GM23338 (cell line): ENCODE measurements around the gene TNFRSF19. TPM values are rescaled to one million over a fixed set of nuclear protein-coding genes. Genes with fewer than 3 reads are reported as not detected.

Source experiments
- ATAC-seq: fragments of 200-7000 bp; cut with Tn5 transposase; 3 replicates; pipeline ENCODE4 v1.9.1; 2020
- DNase-seq: peaks from one replicate; pipeline ENCODE4 v3.0.0-alpha.2; 2015; ENCODE audit warnings: low spot score
- H2AFZ ChIP-seq: fragments of 200-600 bp; sonication (generic); 2 replicates; pipeline ENCODE4 v1.8.0; 2016; ENCODE audit warnings: antibody characterized with exemption, mild to moderate bottlenecking, moderate library complexity
- H3F3A ChIP-seq: fragments of 200-600 bp; sonication (generic); replicated peaks from 2 replicates; pipeline ENCODE4 v1.8.0; 2017; ENCODE audit warnings: antibody characterized with exemption, mixed run types, low read depth
- H3K27ac ChIP-seq: fragments of 200-600 bp; sonication (generic); 2 replicates; pipeline ENCODE4 v1.6.1; 2016; ENCODE audit warnings: low read depth
- H3K27me3 ChIP-seq: fragments of 200-600 bp; sonication (generic); 2 replicates; pipeline ENCODE4 v1.8.0; 2016; ENCODE audit warnings: mild to moderate bottlenecking, mixed run types, moderate library complexity; ENCODE audit not compliant: insufficient read depth
- H3K36me3 ChIP-seq: fragments of 200-600 bp; sonication (generic); 2 replicates; pipeline ENCODE4 v1.8.0; 2016; ENCODE audit warnings: mild to moderate bottlenecking; ENCODE audit not compliant: insufficient read depth
- H3K4me1 ChIP-seq: fragments of 200-600 bp; sonication (generic); 2 replicates; pipeline ENCODE4 v1.8.0; 2016; ENCODE audit warnings: mild to moderate bottlenecking, moderate library complexity; ENCODE audit not compliant: insufficient read depth
- H3K4me2 ChIP-seq: fragments of 200-600 bp; sonication (generic); 2 replicates; pipeline ENCODE4 v1.7.1; 2017; ENCODE audit warnings: mixed run types
- H3K4me3 ChIP-seq: fragments of 200-600 bp; sonication (generic); 2 replicates; pipeline ENCODE4 v1.6.1; 2016; ENCODE audit warnings: mixed run types
- H3K79me2 ChIP-seq: fragments of 200-600 bp; sonication (generic); replicated peaks from 2 replicates; pipeline ENCODE4 v1.8.0; 2017; ENCODE audit warnings: mild to moderate bottlenecking; ENCODE audit not compliant: insufficient read depth
- H3K9me2 ChIP-seq: fragments of 200-600 bp; sonication (generic); 2 replicates; pipeline ENCODE4 v1.8.0; 2017; ENCODE audit not compliant: insufficient read depth
- H4K20me1 ChIP-seq: fragments of 200-600 bp; sonication (generic); replicated peaks from 2 replicates; pipeline ENCODE4 v1.8.0; 2017; ENCODE audit warnings: mild to moderate bottlenecking; ENCODE audit not compliant: insufficient read depth
- H3K27ac Mint-ChIP-seq: 2 replicates; pipeline ENCODE4 v1.8.0; 2020; ENCODE audit warnings: inconsistent platforms, mild to moderate bottlenecking, moderate library complexity, mixed read lengths
- H3K27me3 Mint-ChIP-seq: 3 replicates; pipeline ENCODE4 v1.8.0; 2022; ENCODE audit warnings: low read depth, mild to moderate bottlenecking, moderate library complexity, mixed read lengths, inconsistent platforms; ENCODE audit not compliant: insufficient read depth, poor library complexity
- H3K36me3 Mint-ChIP-seq: 3 replicates; pipeline ENCODE4 v1.8.0; 2021; ENCODE audit warnings: low read depth, mild to moderate bottlenecking, inconsistent platforms, moderate library complexity, mixed read lengths
- H3K4me1 Mint-ChIP-seq: 3 replicates; pipeline ENCODE4 v1.8.0; 2020; ENCODE audit warnings: mild to moderate bottlenecking, inconsistent platforms, mixed read lengths
- H3K4me3 Mint-ChIP-seq: 3 replicates; pipeline ENCODE4 v1.8.0; 2021; ENCODE audit warnings: moderate library complexity, mild to moderate bottlenecking, inconsistent platforms, mixed read lengths
- H3K9me3 Mint-ChIP-seq: 3 replicates; pipeline ENCODE4 v1.8.0; 2020; ENCODE audit warnings: moderate library complexity, mild to moderate bottlenecking, inconsistent platforms, mixed read lengths
- CREB1 ChIP-seq: fragments of 250-450 bp; sonication (Bioruptor Pico); IDR thresholded peaks from 2 replicates; pipeline ENCODE4 v1.5.0; 2020; ENCODE audit warnings: low read depth, mild to moderate bottlenecking, moderate library complexity
- EZH2 ChIP-seq: fragments of 200-600 bp; sonication (generic); IDR thresholded peaks from one replicate; pipeline ENCODE4 v1.8.0; 2017; ENCODE audit warnings: antibody characterized with exemption, mild to moderate bottlenecking, low read depth; ENCODE audit not compliant: unreplicated experiment
- EZH2phosphoT487 ChIP-seq: fragments of 200-600 bp; sonication (generic); IDR thresholded peaks from one replicate; pipeline ENCODE4 v1.8.1; 2018; ENCODE audit warnings: antibody characterized with exemption; ENCODE audit not compliant: unreplicated experiment
- JUNB ChIP-seq: IDR thresholded peaks from one replicate; pipeline ENCODE4 v1.6.1; 2016; ENCODE audit warnings: antibody characterized with exemption; ENCODE audit not compliant: unreplicated experiment
- NANOG ChIP-seq: IDR thresholded peaks from 2 replicates; pipeline ENCODE4 v1.6.1; 2016; ENCODE audit warnings: antibody characterized with exemption, borderline replicate concordance
- POLR2AphosphoS5 ChIP-seq: IDR thresholded peaks from 2 replicates; pipeline ENCODE4 v1.6.1; 2016; ENCODE audit warnings: antibody characterized with exemption, low read depth
- STAT1 ChIP-seq: IDR thresholded peaks from one replicate; pipeline ENCODE4 v1.6.1; 2016; ENCODE audit warnings: antibody characterized with exemption; ENCODE audit not compliant: unreplicated experiment
- ZNF331 ChIP-seq: fragments of 250-450 bp; sonication (Bioruptor Pico); IDR thresholded peaks from 2 replicates; pipeline ENCODE4 v1.5.0; 2020; ENCODE audit warnings: low read depth, mild to moderate bottlenecking, moderate library complexity
- polyA plus RNA-seq: library from polyadenylated mRNA; unstranded; fragments of >200 nt; fragmentation: Nextera tagmentation; extraction: Ambion mirVana; gene quantifications from 2 replicates; pipeline ENCODE4 v1.2.1, GENCODE V29; 2016
- total RNA-seq: library from RNA; depleted of rRNA; stranded (reverse); fragments of >200 nt; shearing (Covaris generic); gene quantifications from 2 replicates; pipeline ENCODE4 v1.2.3, GENCODE V29; 2014
- TF ChIP-seq, protein P1 (sequence below), 2 experiments: fragments of 200-600 bp in 1 of 2; sonication (generic) in 1 of 2; conservative IDR thresholded peaks; 2 replicates each; pipeline versions ENCODE4 v1.5.1 to v1.6.1; 2016 to 2017; ENCODE audit warnings: antibody characterized with exemption in 2 of 2, low read depth in 2 of 2, mild to moderate bottlenecking in 2 of 2, moderate library complexity in 1 of 2
- TF ChIP-seq, protein P2 (sequence below): IDR thresholded peaks from one replicate; pipeline ENCODE4 v1.6.1; 2018; ENCODE audit warnings: antibody characterized with exemption; ENCODE audit not compliant: unreplicated experiment
- TF ChIP-seq, protein P3 (sequence below): IDR thresholded peaks from 2 replicates; pipeline ENCODE4 v1.6.1; 2016; ENCODE audit warnings: antibody characterized with exemption
- TF ChIP-seq, protein P4 (sequence below): fragments of 250-450 bp; sonication (Bioruptor Pico); IDR thresholded peaks from 2 replicates; pipeline ENCODE4 v1.5.0; 2020; ENCODE audit warnings: mild to moderate bottlenecking, moderate library complexity

The TNFRSF19 gene
- total and polyA plus RNA-seq, 2 experiments from 2014 or later, result 0.21 to 0.35 TPM

DNA sequence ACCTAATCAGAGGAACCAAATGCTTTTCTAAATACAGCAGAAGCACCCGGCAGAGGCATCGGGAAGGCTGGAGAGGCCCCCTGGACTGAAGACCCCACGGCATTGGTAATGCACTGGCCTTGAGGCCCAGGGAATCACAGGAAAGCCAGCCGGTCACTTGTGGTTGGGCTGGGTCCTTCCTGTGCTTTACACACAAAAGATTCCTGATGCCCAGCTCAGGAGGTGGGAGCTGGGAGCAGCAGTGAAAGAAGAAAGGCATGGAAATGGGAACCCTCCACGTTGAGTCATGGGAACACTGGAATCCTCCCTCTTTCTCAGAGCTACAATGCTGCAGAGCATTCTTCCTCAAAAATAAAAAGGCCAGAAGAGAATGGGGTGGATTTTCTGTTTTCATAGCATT lies 126.4 kb downstream of the TNFRSF19 start:
- Mint-ChIP-seq H3K36me3 (no peaks in the 10 kb centered on the region), H3K9me3 (no peaks in the 10 kb centered on the region; the same call in 2 of the 3 replicates), H3K4me3 (no peak overlapping the region), H3K27ac (no peak overlapping the region), H3K27me3 (no peaks in the 10 kb centered on the region), H3K4me1 (peaks cover 15% of the 10 kb centered on the region)
- Histone ChIP-seq H3K79me2 (no peaks in the 10 kb centered on the region), H3K4me3 (peak overlapping the region; percentile 54; the same call in 1 of the 2 replicates), H3K27ac (no peak overlapping the region), H2AFZ (peak overlapping the region; percentile 99), H3K36me3 (no peaks in the 10 kb centered on the region; the same call in 1 of the 2 replicates), H3F3A (no peaks in the 10 kb centered on the region), H3K4me1 (peaks cover 15% of the 10 kb centered on the region; the same call in 1 of the 2 replicates), H3K27me3 (no peaks in the 10 kb centered on the region), H4K20me1 (no peaks in the 10 kb centered on the region), H3K4me2 (peak overlapping the region; percentile 81), H3K9me2 (peaks cover 6% of the 10 kb centered on the region; the same call in 1 of the 2 replicates)
- TF ChIP-seq, protein P1, sequence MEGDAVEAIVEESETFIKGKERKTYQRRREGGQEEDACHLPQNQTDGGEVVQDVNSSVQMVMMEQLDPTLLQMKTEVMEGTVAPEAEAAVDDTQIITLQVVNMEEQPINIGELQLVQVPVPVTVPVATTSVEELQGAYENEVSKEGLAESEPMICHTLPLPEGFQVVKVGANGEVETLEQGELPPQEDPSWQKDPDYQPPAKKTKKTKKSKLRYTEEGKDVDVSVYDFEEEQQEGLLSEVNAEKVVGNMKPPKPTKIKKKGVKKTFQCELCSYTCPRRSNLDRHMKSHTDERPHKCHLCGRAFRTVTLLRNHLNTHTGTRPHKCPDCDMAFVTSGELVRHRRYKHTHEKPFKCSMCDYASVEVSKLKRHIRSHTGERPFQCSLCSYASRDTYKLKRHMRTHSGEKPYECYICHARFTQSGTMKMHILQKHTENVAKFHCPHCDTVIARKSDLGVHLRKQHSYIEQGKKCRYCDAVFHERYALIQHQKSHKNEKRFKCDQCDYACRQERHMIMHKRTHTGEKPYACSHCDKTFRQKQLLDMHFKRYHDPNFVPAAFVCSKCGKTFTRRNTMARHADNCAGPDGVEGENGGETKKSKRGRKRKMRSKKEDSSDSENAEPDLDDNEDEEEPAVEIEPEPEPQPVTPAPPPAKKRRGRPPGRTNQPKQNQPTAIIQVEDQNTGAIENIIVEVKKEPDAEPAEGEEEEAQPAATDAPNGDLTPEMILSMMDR (conservative IDR thresholded peaks at IDR 0.05; ENCODE audit: low read depth in 2 of 2), result no peak
- TF ChIP-seq EZH2, result no peak
- no peak for TF ChIP-seq STAT1
- TF ChIP-seq CREB1, result no peak
- no peak for TF ChIP-seq JUNB
- TF ChIP-seq, protein P2, sequence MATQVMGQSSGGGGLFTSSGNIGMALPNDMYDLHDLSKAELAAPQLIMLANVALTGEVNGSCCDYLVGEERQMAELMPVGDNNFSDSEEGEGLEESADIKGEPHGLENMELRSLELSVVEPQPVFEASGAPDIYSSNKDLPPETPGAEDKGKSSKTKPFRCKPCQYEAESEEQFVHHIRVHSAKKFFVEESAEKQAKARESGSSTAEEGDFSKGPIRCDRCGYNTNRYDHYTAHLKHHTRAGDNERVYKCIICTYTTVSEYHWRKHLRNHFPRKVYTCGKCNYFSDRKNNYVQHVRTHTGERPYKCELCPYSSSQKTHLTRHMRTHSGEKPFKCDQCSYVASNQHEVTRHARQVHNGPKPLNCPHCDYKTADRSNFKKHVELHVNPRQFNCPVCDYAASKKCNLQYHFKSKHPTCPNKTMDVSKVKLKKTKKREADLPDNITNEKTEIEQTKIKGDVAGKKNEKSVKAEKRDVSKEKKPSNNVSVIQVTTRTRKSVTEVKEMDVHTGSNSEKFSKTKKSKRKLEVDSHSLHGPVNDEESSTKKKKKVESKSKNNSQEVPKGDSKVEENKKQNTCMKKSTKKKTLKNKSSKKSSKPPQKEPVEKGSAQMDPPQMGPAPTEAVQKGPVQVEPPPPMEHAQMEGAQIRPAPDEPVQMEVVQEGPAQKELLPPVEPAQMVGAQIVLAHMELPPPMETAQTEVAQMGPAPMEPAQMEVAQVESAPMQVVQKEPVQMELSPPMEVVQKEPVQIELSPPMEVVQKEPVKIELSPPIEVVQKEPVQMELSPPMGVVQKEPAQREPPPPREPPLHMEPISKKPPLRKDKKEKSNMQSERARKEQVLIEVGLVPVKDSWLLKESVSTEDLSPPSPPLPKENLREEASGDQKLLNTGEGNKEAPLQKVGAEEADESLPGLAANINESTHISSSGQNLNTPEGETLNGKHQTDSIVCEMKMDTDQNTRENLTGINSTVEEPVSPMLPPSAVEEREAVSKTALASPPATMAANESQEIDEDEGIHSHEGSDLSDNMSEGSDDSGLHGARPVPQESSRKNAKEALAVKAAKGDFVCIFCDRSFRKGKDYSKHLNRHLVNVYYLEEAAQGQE, result no peak
- TF ChIP-seq POLR2AphosphoS5, result no peak
- TF ChIP-seq, protein P3, sequence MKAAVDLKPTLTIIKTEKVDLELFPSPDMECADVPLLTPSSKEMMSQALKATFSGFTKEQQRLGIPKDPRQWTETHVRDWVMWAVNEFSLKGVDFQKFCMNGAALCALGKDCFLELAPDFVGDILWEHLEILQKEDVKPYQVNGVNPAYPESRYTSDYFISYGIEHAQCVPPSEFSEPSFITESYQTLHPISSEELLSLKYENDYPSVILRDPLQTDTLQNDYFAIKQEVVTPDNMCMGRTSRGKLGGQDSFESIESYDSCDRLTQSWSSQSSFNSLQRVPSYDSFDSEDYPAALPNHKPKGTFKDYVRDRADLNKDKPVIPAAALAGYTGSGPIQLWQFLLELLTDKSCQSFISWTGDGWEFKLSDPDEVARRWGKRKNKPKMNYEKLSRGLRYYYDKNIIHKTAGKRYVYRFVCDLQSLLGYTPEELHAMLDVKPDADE, result no peak
- no peak for TF ChIP-seq EZH2phosphoT487
- no peak for TF ChIP-seq ZNF331 (CRISPR knock-in tag)
- TF ChIP-seq, protein P4, sequence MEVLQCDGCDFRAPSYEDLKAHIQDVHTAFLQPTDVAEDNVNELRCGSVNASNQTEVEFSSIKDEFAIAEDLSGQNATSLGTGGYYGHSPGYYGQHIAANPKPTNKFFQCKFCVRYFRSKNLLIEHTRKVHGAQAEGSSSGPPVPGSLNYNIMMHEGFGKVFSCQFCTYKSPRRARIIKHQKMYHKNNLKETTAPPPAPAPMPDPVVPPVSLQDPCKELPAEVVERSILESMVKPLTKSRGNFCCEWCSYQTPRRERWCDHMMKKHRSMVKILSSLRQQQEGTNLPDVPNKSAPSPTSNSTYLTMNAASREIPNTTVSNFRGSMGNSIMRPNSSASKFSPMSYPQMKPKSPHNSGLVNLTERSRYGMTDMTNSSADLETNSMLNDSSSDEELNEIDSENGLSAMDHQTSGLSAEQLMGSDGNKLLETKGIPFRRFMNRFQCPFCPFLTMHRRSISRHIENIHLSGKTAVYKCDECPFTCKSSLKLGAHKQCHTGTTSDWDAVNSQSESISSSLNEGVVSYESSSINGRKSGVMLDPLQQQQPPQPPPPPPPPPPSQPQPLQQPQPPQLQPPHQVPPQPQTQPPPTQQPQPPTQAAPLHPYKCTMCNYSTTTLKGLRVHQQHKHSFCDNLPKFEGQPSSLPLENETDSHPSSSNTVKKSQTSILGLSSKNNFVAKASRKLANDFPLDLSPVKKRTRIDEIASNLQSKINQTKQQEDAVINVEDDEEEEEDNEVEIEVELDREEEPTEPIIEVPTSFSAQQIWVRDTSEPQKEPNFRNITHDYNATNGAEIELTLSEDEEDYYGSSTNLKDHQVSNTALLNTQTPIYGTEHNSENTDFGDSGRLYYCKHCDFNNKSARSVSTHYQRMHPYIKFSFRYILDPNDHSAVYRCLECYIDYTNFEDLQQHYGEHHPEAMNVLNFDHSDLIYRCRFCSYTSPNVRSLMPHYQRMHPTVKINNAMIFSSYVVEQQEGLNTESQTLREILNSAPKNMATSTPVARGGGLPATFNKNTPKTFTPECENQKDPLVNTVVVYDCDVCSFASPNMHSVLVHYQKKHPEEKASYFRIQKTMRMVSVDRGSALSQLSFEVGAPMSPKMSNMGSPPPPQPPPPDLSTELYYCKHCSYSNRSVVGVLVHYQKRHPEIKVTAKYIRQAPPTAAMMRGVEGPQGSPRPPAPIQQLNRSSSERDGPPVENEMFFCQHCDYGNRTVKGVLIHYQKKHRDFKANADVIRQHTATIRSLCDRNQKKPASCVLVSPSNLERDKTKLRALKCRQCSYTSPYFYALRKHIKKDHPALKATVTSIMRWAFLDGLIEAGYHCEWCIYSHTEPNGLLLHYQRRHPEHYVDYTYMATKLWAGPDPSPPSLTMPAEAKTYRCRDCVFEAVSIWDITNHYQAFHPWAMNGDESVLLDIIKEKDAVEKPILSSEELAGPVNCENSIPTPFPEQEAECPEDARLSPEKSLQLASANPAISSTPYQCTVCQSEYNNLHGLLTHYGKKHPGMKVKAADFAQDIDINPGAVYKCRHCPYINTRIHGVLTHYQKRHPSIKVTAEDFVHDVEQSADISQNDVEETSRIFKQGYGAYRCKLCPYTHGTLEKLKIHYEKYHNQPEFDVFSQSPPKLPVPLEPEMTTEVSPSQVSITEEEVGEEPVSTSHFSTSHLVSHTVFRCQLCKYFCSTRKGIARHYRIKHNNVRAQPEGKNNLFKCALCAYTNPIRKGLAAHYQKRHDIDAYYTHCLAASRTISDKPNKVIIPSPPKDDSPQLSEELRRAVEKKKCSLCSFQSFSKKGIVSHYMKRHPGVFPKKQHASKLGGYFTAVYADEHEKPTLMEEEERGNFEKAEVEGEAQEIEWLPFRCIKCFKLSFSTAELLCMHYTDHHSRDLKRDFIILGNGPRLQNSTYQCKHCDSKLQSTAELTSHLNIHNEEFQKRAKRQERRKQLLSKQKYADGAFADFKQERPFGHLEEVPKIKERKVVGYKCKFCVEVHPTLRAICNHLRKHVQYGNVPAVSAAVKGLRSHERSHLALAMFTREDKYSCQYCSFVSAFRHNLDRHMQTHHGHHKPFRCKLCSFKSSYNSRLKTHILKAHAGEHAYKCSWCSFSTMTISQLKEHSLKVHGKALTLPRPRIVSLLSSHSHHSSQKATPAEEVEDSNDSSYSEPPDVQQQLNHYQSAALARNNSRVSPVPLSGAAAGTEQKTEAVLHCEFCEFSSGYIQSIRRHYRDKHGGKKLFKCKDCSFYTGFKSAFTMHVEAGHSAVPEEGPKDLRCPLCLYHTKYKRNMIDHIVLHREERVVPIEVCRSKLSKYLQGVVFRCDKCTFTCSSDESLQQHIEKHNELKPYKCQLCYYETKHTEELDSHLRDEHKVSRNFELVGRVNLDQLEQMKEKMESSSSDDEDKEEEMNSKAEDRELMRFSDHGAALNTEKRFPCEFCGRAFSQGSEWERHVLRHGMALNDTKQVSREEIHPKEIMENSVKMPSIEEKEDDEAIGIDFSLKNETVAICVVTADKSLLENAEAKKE (CRISPR knock-in tag), result no peak
- no peak for TF ChIP-seq NANOG
- DNase-seq (peak; percentile 48), ATAC-seq (peak; percentile 38)
